ENCODE results near the gene TDRD15. TPM values are rescaled to one million over a fixed set of nuclear protein-coding genes. Genes with fewer than 3 reads are reported as not detected.
"Not testable (repeated sequence)": the region's sequence is repeated elsewhere in the genome, so short reads cannot be mapped to it uniquely, and the experiment has no call there.

TDRD15 gene
- total RNA-seq, 1 donor from 2014 or later = not detected

DNA sequence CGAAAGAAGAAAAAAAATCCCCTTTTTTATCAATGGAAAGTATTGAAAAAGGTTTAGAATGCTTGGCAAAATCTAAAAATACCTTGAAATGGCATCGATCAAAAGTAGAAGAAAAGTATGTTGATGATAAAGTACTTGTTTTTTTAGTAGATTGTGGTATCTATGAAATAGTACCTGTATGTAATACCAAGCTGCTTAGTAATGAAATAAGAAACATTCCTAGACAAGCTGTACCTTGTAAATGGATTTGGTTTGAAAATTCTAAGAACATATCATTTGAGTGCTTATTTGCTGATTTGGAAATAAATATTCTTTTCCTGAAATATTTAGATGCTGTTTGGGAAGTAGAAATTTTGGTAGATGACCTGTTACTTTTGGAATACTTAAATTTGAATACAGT, 18.4 kb downstream of the TDRD15 start:
- DNase-seq (ENCODE audit: extremely low spot score, unreplicated experiment) = no peak
- no peak overlapping the region for H3K4me3 Mint-ChIP-seq (ENCODE audit: unreplicated experiment)
- TF ChIP-seq, protein P1, sequence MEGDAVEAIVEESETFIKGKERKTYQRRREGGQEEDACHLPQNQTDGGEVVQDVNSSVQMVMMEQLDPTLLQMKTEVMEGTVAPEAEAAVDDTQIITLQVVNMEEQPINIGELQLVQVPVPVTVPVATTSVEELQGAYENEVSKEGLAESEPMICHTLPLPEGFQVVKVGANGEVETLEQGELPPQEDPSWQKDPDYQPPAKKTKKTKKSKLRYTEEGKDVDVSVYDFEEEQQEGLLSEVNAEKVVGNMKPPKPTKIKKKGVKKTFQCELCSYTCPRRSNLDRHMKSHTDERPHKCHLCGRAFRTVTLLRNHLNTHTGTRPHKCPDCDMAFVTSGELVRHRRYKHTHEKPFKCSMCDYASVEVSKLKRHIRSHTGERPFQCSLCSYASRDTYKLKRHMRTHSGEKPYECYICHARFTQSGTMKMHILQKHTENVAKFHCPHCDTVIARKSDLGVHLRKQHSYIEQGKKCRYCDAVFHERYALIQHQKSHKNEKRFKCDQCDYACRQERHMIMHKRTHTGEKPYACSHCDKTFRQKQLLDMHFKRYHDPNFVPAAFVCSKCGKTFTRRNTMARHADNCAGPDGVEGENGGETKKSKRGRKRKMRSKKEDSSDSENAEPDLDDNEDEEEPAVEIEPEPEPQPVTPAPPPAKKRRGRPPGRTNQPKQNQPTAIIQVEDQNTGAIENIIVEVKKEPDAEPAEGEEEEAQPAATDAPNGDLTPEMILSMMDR (IDR thresholded peaks at IDR 0.05) = no peak
- peaks cover 23% of the 10 kb centered on the region for H3K27me3 Mint-ChIP-seq (ENCODE audit: unreplicated experiment)
- H3K36me3 Mint-ChIP-seq (ENCODE audit: unreplicated experiment) = no peaks in the 10 kb centered on the region
- no peaks in the 10 kb centered on the region for H3K9me3 Mint-ChIP-seq (ENCODE audit: unreplicated experiment)
- no peaks in the 10 kb centered on the region for H3K4me1 Mint-ChIP-seq (ENCODE audit: unreplicated experiment)
- H3K27ac Mint-ChIP-seq (ENCODE audit: unreplicated experiment) = no peak overlapping the region

DNA sequence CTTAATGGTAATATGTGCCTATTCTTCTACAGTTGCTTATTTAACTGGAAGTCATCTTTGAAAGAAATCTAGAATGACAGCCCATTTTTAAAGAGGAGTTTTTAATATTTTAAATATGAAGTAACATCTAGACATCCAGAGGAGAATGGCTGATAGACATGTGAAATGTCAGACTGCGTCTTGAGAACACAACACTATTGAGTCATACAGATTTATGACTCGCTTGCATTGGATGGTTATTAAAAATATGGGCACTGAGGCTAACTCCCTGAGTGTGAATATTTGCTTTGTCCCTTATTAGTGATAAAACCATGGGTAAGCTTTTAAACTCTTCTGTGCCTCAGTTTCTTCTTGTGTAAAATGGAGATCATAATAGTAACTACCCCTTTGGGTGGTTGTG, 22.9 kb downstream of the TDRD15 start:
- peaks cover 17% of the 10 kb centered on the region for H3K27me3 Mint-ChIP-seq (ENCODE audit: unreplicated experiment)
- H3K9me3 Mint-ChIP-seq (ENCODE audit: unreplicated experiment) = no peaks in the 10 kb centered on the region
- no peak overlapping the region for H3K27ac Mint-ChIP-seq (ENCODE audit: unreplicated experiment)
- no peak for DNase-seq (ENCODE audit: extremely low spot score, unreplicated experiment)
- no peaks in the 10 kb centered on the region for H3K4me1 Mint-ChIP-seq (ENCODE audit: unreplicated experiment)
- no peak overlapping the region for H3K4me3 Mint-ChIP-seq (ENCODE audit: unreplicated experiment)
- H3K36me3 Mint-ChIP-seq (ENCODE audit: unreplicated experiment) = no peaks in the 10 kb centered on the region
- TF ChIP-seq, protein P1 (IDR thresholded peaks at IDR 0.05) = no peak

- H3K9me3 Mint-ChIP-seq (ENCODE audit: unreplicated experiment) = no peaks in the 10 kb centered on the region
Measured at GRCh38 chr2:21148718-21149117, 24.9 kb downstream of the TDRD15 start.

GRCh38 chr2:21151234-21151633, 27.5 kb downstream of the TDRD15 start:
- not testable (repeated sequence) for H3K4me3 Mint-ChIP-seq (ENCODE audit: unreplicated experiment); H3K36me3 Mint-ChIP-seq (ENCODE audit: unreplicated experiment); H3K27ac Mint-ChIP-seq (ENCODE audit: unreplicated experiment); DNase-seq (ENCODE audit: extremely low spot score, unreplicated experiment); H3K4me1 Mint-ChIP-seq (ENCODE audit: unreplicated experiment); H3K9me3 Mint-ChIP-seq (ENCODE audit: unreplicated experiment)
- peaks cover 25% of the 10 kb centered on the region for H3K27me3 Mint-ChIP-seq (ENCODE audit: unreplicated experiment)

More at GRCh38 chr2:21148718-21149117, 24.9 kb downstream of the TDRD15 start:
- no peak overlapping the region for H3K4me3 Mint-ChIP-seq (ENCODE audit: unreplicated experiment)
- H3K4me1 Mint-ChIP-seq (ENCODE audit: unreplicated experiment) = no peaks in the 10 kb centered on the region
- H3K27ac Mint-ChIP-seq (ENCODE audit: unreplicated experiment) = no peak overlapping the region
- no peak for DNase-seq (ENCODE audit: extremely low spot score, unreplicated experiment)
- H3K36me3 Mint-ChIP-seq (ENCODE audit: unreplicated experiment) = no peaks in the 10 kb centered on the region
- TF ChIP-seq, protein P1 (IDR thresholded peaks at IDR 0.05) = no peak
- H3K27me3 Mint-ChIP-seq (ENCODE audit: unreplicated experiment) = peaks cover 17% of the 10 kb centered on the region

DNA sequence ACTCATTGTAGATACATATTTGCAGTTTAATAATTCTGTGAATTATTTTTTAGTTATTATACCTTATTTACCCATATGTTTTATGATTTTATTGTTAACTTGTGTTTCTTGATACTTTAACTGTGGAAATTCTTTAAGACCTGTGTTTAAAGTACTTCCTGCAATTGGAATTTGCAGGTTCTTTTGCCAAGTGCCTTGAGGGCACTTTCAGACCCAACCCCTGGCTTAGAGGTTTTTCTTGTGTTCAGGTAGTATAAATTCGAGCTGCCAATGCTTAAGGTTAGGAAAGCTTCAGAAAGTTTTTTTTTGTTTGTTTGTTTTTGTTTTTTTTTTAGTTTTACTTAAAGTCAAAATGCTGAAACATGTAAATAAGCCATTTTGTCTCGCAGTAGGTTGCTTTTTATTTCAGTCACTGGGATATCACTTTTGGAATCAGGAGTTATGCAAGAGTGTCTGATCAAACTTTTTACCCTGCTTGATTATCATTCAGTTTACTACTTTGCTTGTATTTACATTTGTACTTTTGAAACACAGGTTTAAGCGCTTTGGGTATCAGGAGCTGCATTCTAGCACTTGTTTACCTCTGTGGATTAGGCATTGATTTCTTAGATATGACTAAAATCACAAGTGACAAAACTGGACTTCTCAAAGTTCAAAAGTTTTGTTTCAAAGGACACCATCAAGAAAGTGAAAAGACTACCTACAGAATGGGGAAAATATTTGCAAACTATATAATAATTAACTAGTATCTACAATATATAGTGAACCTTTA, 31.8 kb downstream of the TDRD15 start:
- H3K4me1 Mint-ChIP-seq (ENCODE audit: unreplicated experiment) = no peaks in the 10 kb centered on the region
- H3K9me3 Mint-ChIP-seq (ENCODE audit: unreplicated experiment) = no peaks in the 10 kb centered on the region
- no peak for DNase-seq (ENCODE audit: extremely low spot score, unreplicated experiment)
- H3K36me3 Mint-ChIP-seq (ENCODE audit: unreplicated experiment) = no peaks in the 10 kb centered on the region
- TF ChIP-seq, protein P1 (IDR thresholded peaks at IDR 0.05) = no peak
- peaks cover 22% of the 10 kb centered on the region for H3K27me3 Mint-ChIP-seq (ENCODE audit: unreplicated experiment)
- H3K27ac Mint-ChIP-seq (ENCODE audit: unreplicated experiment) = no peak overlapping the region
- H3K4me3 Mint-ChIP-seq (ENCODE audit: unreplicated experiment) = no peak overlapping the region

Measured in osteocyte (in vitro differentiated cells).